Measurements from ENCODE around the gene KIF2A.

KIF2A gene

GRCh38 chr5:62331921-62332320 is 25.9 kb downstream of the KIF2A start:
- DNase-seq = no peak

- DNase-seq = no peak
These were observed 27.3 kb downstream of the KIF2A start for GRCh38 chr5:62333250-62333794.

GRCh38 chr5:62334082-62334481 is 28.1 kb downstream of the KIF2A start:
- no peak for DNase-seq

- no peak for DNase-seq
These were observed 34.4 kb downstream of the KIF2A start for GRCh38 chr5:62340392-62340791.

- DNase-seq = no peak
These were observed 35.0 kb downstream of the KIF2A start for GRCh38 chr5:62340979-62341378.

- no peak for DNase-seq
These were observed 35.9 kb downstream of the KIF2A start for GRCh38 chr5:62341783-62342475.

- DNase-seq = no peak
These were observed 36.5 kb downstream of the KIF2A start for GRCh38 chr5:62342476-62342837.

GRCh38 chr5:62343428-62343827 is 37.4 kb downstream of the KIF2A start:
- no peak for DNase-seq

GRCh38 chr5:62346748-62347147 is 40.7 kb downstream of the KIF2A start:
- no peak for DNase-seq

- no peak for DNase-seq
These were observed 41.9 kb downstream of the KIF2A start for GRCh38 chr5:62347928-62348327.

GRCh38 chr5:62348723-62349481 is 42.9 kb downstream of the KIF2A start:
- no peak for DNase-seq

GRCh38 chr5:62354028-62354874 is 48.2 kb downstream of the KIF2A start:
- DNase-seq = no peak

GRCh38 chr5:62362701-62363100 is 56.7 kb downstream of the KIF2A start:
- DNase-seq = no peak

GRCh38 chr5:62369039-62369438 is 63.0 kb downstream of the KIF2A start:
- DNase-seq = no peak

GRCh38 chr5:62371409-62371808 is 65.4 kb downstream of the KIF2A start:
- DNase-seq = no peak

- DNase-seq = no peak
These were observed 66.6 kb downstream of the KIF2A start for GRCh38 chr5:62372600-62372999.

GRCh38 chr5:62373382-62373781 is 67.4 kb downstream of the KIF2A start:
- no peak for DNase-seq

GRCh38 chr5:62374090-62374489 is 68.1 kb downstream of the KIF2A start:
- DNase-seq = no peak

GRCh38 chr5:62375627-62376026 is 69.6 kb downstream of the KIF2A start:
- DNase-seq = no peak

- DNase-seq = no peak
These were observed 70.1 kb downstream of the KIF2A start for GRCh38 chr5:62376064-62376463.

- DNase-seq = no peak
These were observed 79.1 kb downstream of the KIF2A start for GRCh38 chr5:62385131-62385530.

- DNase-seq = no peak
These were observed 79.9 kb downstream of the KIF2A start for GRCh38 chr5:62385816-62386400.

- no peak for DNase-seq
These were observed 80.8 kb downstream of the KIF2A start for GRCh38 chr5:62386824-62387223.
